GM12873 (cell line): ENCODE measurements around the gene DYRK2.

Source experiments
- TF ChIP-seq, protein P1 (sequence below): IDR thresholded peaks from 2 replicates; pipeline ENCODE4 v1.5.1; 2012; ENCODE audit warnings: low read depth, mild to moderate bottlenecking, moderate library complexity, low read length, control low read depth; ENCODE audit not compliant: insufficient read depth; ENCODE audit errors: missing control alignments

The DYRK2 gene

DNA sequence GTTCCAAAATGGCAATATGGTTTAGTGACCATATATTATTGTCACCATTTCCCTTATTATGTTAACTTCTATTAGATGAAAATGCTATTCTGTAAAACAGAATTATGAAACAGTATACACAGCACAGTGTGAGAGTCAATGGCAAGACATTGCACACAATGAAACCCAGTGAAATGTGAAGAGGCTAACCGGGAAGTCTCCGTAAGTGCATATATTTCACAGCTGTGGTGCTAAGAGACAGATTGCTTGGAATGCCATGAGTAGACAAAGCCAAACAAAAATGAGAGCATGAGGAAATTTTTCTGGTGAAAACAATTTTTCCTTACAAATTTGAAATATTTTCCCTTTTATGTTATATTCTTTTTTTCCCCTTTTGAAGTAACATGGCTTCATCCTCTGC lies 49.4 kb downstream of the DYRK2 start:
- TF ChIP-seq, protein P1, sequence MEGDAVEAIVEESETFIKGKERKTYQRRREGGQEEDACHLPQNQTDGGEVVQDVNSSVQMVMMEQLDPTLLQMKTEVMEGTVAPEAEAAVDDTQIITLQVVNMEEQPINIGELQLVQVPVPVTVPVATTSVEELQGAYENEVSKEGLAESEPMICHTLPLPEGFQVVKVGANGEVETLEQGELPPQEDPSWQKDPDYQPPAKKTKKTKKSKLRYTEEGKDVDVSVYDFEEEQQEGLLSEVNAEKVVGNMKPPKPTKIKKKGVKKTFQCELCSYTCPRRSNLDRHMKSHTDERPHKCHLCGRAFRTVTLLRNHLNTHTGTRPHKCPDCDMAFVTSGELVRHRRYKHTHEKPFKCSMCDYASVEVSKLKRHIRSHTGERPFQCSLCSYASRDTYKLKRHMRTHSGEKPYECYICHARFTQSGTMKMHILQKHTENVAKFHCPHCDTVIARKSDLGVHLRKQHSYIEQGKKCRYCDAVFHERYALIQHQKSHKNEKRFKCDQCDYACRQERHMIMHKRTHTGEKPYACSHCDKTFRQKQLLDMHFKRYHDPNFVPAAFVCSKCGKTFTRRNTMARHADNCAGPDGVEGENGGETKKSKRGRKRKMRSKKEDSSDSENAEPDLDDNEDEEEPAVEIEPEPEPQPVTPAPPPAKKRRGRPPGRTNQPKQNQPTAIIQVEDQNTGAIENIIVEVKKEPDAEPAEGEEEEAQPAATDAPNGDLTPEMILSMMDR, result no peak

GRCh38 chr12:67698672-67699581 lies 50.4 kb downstream of the DYRK2 start:
- TF ChIP-seq, protein P1, result no peak

DNA sequence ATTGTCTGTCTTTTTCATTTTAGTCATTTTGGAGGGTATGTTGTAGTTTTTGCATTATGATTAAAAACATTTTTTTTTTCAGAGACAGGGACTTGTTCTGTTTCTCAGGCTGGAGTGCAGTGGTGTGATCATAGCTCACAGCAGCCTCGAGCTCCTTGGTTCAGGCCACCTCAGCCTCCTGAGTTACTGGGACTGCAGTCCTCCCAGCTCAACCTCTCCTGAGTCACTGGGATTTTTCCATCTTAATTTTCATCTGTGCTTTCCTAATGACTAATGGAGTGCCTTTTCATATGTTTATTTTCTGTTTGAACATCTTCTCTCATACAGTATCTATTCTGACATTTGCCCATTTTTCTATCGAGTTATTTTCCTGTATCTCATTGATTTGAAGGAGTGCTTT lies 52.6 kb downstream of the DYRK2 start:
- TF ChIP-seq, protein P1, result no peak

GRCh38 chr12:67702136-67702535 lies 53.6 kb downstream of the DYRK2 start:
- TF ChIP-seq, protein P1, result no peak

- TF ChIP-seq, protein P1, result no peak
Measured at GRCh38 chr12:67704071-67704470, 55.5 kb downstream of the DYRK2 start.

DNA sequence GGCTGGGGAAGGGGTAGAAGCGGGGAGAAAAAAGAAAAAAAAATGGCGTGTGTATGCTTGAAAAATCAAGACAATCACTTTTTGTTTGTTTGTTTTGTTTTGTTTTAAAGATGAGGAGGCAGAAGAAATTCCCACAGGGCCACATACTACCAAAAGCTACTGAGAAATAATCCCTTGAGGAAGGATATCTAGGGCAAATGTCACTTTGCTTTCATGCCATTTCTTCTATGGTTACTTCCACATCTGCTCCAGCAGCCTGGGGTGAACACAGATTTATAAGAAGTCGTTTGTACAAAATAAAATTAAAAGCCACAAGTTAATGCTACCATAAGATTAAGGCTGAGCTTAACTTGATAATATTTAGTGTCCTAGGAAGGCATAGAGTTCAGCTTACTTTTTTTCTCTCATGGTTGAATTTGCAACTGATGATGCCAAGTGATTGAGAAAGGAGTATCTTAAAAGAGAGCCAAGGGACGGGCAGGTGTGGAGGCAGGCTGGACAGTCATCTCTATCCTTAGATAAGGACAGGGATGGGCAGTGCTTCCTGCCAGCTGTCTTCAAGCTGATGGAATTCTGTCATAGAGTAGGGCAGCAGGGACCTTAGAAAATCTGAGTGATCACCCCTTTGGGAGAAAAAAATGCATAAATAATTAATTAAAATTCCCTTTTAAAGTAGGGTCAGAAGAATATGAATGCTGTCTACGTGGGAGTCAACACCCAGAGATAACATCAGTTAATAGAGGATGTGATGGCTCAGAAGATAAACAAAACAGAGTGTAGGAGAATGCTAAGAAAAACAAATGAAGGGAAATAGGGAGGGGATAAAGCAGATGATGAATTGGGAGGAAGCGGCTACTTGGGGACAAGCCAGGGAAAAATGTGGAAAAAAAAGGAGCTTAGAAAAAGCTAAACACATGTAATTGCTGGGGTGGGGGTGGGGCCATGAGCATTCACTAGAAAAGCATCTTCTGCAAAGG lies 57.1 kb downstream of the DYRK2 start:
- TF ChIP-seq, protein P1, result no peak
